Karpas-422 (cell line): ENCODE results near the gene LPP. TPM values are rescaled to one million over a fixed set of nuclear protein-coding genes. Genes with fewer than 3 reads are reported as not detected.

ENCODE experiments used
- DNase-seq: peaks from one replicate; pipeline ENCODE4 v3.0.0-alpha.2; 2015
- H2AFZ ChIP-seq: fragments of 200-600 bp; sonication (generic); 2 replicates; pipeline ENCODE4 v1.6.1; 2014; ENCODE audit warnings: antibody characterized with exemption, low read length, mixed read lengths
- H3K27ac ChIP-seq: fragments of 200-600 bp; sonication (generic); 2 replicates; pipeline ENCODE4 v1.5.1; 2014; ENCODE audit warnings: mild to moderate bottlenecking, low read length, moderate library complexity
- H3K27me3 ChIP-seq: fragments of 200-600 bp; sonication (generic); 2 replicates; pipeline ENCODE4 v1.6.1; 2014; ENCODE audit warnings: low read length, mixed read lengths
- H3K36me3 ChIP-seq: fragments of 200-600 bp; sonication (generic); 2 replicates; pipeline ENCODE4 v1.6.1; 2014; ENCODE audit warnings: low read length, mixed read lengths; ENCODE audit not compliant: insufficient read depth
- H3K4me1 ChIP-seq: fragments of 200-600 bp; sonication (generic); 2 replicates; pipeline ENCODE4 v1.6.1; 2014; ENCODE audit warnings: mild to moderate bottlenecking, low read length, mixed read lengths
- H3K4me2 ChIP-seq: fragments of 200-600 bp; sonication (generic); 2 replicates; pipeline ENCODE4 v1.6.1; 2014; ENCODE audit warnings: low read length, low read depth, mild to moderate bottlenecking; ENCODE audit not compliant: poor library complexity, severe bottlenecking
- H3K4me3 ChIP-seq: fragments of 200-600 bp; sonication (generic); 2 replicates; pipeline ENCODE4 v1.5.1; 2014; ENCODE audit warnings: mild to moderate bottlenecking, antibody characterized with exemption, low read length, mixed read lengths
- H3K79me2 ChIP-seq: fragments of 200-600 bp; sonication (generic); 2 replicates; pipeline ENCODE4 v1.6.1; 2014; ENCODE audit warnings: mild to moderate bottlenecking, low read length, mixed read lengths
- H3K9ac ChIP-seq: fragments of 200-600 bp; sonication (generic); 2 replicates; pipeline ENCODE4 v1.6.0; 2014; ENCODE audit warnings: low read length
- H3K9me2 ChIP-seq: fragments of 200-600 bp; sonication (generic), shearing (Covaris generic); replicated peaks from 2 replicates; pipeline ENCODE4 v1.6.0; 2014; ENCODE audit warnings: mild to moderate bottlenecking, low read length, moderate library complexity; ENCODE audit not compliant: insufficient read depth
- H3K9me3 ChIP-seq: fragments of 300-700, 200-600 bp; sonication (generic); 2 replicates; pipeline ENCODE4 v1.6.1; 2014; ENCODE audit warnings: low read length, mixed read lengths
- H4K20me1 ChIP-seq: fragments of 200-600 bp; sonication (generic); 2 replicates; pipeline ENCODE4 v1.6.1; 2014; ENCODE audit warnings: mild to moderate bottlenecking, antibody characterized with exemption, low read length, low read depth; ENCODE audit not compliant: insufficient read depth
- total RNA-seq: library from RNA; depleted of rRNA; stranded (reverse); fragments of >200 nt; shearing (Covaris generic); gene quantifications from 2 replicates; pipeline ENCODE4 v1.2.3, GENCODE V29; 2014; ENCODE audit warnings: low replicate concordance

LPP gene
- total RNA-seq, 1 experiment from 2014 or later = 88.5 TPM

DNA sequence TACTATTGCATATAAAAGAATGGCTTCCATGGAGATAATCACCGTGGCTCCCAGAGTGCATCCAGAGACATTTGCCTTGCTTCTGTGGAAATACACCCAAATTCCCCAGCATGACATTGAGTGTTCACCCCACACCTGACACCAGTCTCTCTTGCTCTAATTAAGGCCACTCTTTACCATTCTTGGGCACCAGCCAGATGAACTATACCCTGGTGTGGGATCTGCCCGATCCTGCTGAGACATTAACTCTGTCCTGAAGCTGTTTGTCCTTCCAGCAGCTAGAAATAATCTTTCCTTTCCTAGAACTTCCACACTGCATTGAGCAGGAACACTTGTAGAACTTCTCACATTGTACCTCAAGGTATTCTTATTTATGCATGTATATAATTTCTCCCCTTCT lies 105.2 kb downstream of the LPP start:
- Histone ChIP-seq H2AFZ (no peak overlapping the region), H3K27me3 (no peaks in the 10 kb centered on the region), H3K4me1 (peaks cover 14% of the 10 kb centered on the region), H3K9me2 (no peaks in the 10 kb centered on the region), H3K36me3 (no peaks in the 10 kb centered on the region; the same call in 1 of the 2 replicates), H4K20me1 (no peaks in the 10 kb centered on the region), H3K9me3 (no peaks in the 10 kb centered on the region), H3K4me3 (no peak overlapping the region), H3K4me2 (no peak overlapping the region), H3K79me2 (no peaks in the 10 kb centered on the region), H3K27ac (no peak overlapping the region), H3K9ac (no peak overlapping the region)
- DNase-seq = no peak

DNA sequence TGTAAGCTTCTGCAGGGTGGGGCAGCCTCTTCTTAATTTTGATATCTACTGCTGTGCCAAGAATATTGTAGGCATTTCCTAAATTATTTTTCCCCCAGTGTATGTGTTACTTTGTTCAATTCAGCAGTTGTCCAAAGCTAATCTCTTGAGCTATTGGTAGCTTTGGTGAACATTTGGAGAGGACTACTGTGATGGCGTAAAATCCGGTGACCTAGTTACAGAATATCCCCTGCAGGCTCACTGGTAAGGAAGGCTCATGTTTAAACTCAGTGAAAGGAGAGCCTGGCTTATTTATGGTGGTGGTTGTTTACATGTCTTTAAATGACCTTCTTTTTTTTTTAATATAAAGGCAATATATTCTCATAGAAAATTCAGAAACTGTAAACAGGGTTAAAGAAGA lies 105.6 kb downstream of the LPP start:
- H3K4me2 ChIP-seq = no peak overlapping the region
- H3K27me3 ChIP-seq = no peaks in the 10 kb centered on the region
- H3K9me2 ChIP-seq = no peaks in the 10 kb centered on the region
- no peaks in the 10 kb centered on the region; the same call in 1 of the 2 replicates for H3K36me3 ChIP-seq
- no peak overlapping the region for H2AFZ ChIP-seq
- no peak overlapping the region for H3K27ac ChIP-seq
- no peaks in the 10 kb centered on the region for H4K20me1 ChIP-seq
- H3K4me3 ChIP-seq = no peak overlapping the region
- DNase-seq = no peak
- no peak overlapping the region for H3K9ac ChIP-seq
- no peaks in the 10 kb centered on the region for H3K79me2 ChIP-seq
- H3K4me1 ChIP-seq = peaks cover 14% of the 10 kb centered on the region
- no peaks in the 10 kb centered on the region for H3K9me3 ChIP-seq

DNA sequence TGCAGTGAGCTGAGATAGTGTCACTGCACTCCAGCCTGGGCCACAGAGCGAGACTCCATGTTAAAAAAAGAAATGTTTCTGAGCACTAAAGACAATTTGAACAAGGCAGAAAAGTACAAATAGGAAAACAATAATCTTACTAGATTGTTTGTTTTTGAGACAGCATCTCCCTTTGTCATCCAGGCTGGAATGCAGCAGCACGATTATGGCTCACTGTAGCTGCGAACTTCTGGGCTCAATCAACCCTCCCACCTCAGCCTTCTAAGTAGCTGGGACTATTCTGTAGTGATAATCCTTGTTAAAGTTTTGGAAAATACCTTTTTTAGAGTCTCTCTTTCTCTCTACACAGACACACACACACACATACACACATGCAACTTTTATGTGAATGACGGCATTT lies 107.1 kb downstream of the LPP start:
- Histone ChIP-seq H3K9me2 (no peaks in the 10 kb centered on the region), H2AFZ (no peak overlapping the region), H3K4me2 (no peak overlapping the region), H3K4me1 (peaks cover 22% of the 10 kb centered on the region), H4K20me1 (no peaks in the 10 kb centered on the region), H3K36me3 (no peaks in the 10 kb centered on the region; the same call in 1 of the 2 replicates), H3K27ac (no peak overlapping the region), H3K79me2 (no peaks in the 10 kb centered on the region), H3K27me3 (no peaks in the 10 kb centered on the region), H3K4me3 (no peak overlapping the region), H3K9me3 (no peaks in the 10 kb centered on the region), H3K9ac (no peak overlapping the region)
- no peak for DNase-seq

DNA sequence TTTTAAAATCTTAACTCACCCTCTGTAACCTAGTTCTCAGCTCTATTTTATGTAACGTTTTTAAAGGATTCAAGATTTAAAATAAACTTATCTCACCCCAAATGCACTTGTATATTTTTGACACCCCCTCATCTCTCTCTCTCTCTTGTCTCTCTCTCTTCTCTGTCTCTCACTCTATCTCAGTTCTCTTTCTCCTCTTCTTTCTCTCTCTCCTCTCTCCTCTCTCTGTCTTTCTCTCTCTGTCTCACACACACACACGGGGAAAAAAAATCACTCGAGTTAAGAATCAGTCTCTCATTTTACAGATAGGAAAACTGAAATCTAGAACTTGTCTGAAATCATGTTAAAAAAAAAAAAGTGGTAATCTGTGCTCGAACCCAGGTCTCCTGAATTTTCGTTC lies 108.5 kb downstream of the LPP start:
- H3K4me3 ChIP-seq = no peak overlapping the region
- H3K27me3 ChIP-seq = no peaks in the 10 kb centered on the region
- no peak overlapping the region for H2AFZ ChIP-seq
- H3K36me3 ChIP-seq = no peaks in the 10 kb centered on the region; the same call in 1 of the 2 replicates
- no peaks in the 10 kb centered on the region for H4K20me1 ChIP-seq
- H3K9me2 ChIP-seq = no peaks in the 10 kb centered on the region
- peaks cover 13% of the 10 kb centered on the region for H3K4me1 ChIP-seq
- H3K79me2 ChIP-seq = no peaks in the 10 kb centered on the region
- no peak for DNase-seq
- no peak overlapping the region for H3K9ac ChIP-seq
- H3K27ac ChIP-seq = no peak overlapping the region
- H3K4me2 ChIP-seq = no peak overlapping the region
- H3K9me3 ChIP-seq = no peaks in the 10 kb centered on the region

DNA sequence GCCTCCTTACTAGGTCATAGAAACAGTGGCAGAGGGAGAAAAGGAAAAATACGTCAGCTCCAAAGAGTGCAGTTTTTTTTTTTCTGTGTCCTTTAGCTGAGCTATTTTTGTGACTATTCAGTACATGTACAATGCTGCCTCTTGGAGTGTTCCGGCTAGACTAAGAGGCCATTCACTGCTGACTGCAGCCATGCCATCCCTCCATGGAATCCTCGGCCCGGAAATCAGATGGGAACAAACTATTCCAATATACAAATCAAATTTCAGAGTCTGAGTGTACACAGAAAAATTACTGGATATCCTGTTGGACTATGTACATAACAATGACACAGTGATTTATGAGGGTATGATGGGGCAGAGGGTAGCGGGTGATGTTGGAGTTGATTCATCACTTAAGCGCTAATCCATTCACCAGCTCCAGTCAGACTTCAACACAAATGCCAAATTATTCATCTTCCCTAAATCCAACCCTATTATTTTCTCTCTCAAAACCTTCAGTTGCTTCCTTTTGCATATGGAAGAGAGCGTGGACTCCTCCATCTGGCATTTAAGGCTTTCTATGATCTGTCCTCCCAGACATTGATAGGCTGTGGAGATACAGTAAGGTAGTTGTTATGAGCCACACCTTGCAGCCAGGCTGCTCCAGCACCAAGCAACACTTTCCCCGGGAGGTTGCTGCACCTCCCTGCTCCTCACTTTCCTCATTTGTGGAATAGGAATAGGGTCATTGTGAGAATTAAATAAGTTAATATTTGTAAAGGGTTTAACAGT lies 109.1 kb downstream of the LPP start:
- Histone ChIP-seq H2AFZ (no peak overlapping the region), H3K9me3 (no peaks in the 10 kb centered on the region), H3K36me3 (no peaks in the 10 kb centered on the region; the same call in 1 of the 2 replicates), H3K9ac (no peak overlapping the region), H3K4me2 (no peak overlapping the region), H3K79me2 (no peaks in the 10 kb centered on the region), H3K27ac (no peak overlapping the region), H3K27me3 (no peaks in the 10 kb centered on the region), H4K20me1 (no peaks in the 10 kb centered on the region), H3K4me3 (no peak overlapping the region), H3K9me2 (no peaks in the 10 kb centered on the region), H3K4me1 (peaks cover 8% of the 10 kb centered on the region)
- DNase-seq = no peak

DNA sequence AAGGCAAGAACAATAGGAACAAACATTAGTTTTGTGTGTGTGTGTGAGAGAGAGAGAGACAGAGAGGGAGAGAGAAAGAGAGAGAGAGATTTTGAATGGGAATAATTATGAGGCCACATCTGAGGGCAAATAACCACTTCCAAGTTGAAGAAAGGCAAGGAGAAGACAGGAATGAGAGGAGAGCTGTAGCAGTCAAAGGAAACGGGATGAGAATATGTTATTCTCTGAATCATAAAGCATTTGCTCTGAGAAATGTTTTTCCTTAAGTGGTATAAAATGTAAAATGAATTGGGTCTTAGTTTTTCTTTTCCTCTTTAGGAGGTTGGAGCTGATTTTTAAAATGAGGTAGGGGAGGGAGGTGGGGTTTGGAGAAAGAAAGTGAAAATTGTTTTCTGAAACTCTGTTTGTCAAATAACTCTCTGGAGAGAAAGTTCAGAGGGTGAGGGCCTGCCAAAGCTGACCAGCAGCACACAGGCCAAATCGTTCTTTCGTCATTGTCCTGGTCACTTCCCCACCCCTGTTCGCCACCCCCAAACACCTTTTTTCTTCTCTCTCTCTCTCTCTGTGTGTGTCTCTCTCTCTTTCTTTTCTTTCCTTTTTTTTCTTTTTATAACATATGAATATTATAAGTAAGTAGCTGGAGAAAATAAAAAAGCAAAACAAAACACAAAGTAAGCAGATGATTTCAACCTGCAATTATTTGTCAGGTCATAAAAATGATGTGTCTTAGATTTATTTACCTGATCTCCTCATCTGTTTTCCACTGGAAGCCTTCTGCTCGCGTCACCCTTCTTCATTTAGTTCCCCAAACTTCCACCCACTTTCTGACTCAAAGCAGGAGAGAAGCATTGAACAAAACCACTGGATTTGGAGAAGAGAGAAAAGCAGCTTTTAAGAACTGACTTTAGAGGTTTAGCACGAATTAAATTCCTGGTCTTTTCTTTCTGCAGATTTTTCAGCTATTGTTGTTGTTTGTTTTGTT lies 110.6 kb downstream of the LPP start:
- Histone ChIP-seq H3K4me3 (no peak overlapping the region), H3K4me2 (no peak overlapping the region), H3K79me2 (no peaks in the 10 kb centered on the region), H4K20me1 (no peaks in the 10 kb centered on the region), H2AFZ (no peak overlapping the region), H3K9me2 (no peaks in the 10 kb centered on the region), H3K27ac (no peak overlapping the region), H3K9me3 (no peaks in the 10 kb centered on the region), H3K4me1 (peaks cover 8% of the 10 kb centered on the region), H3K27me3 (no peaks in the 10 kb centered on the region), H3K9ac (no peak overlapping the region), H3K36me3 (no peaks in the 10 kb centered on the region)
- no peak for DNase-seq

DNA sequence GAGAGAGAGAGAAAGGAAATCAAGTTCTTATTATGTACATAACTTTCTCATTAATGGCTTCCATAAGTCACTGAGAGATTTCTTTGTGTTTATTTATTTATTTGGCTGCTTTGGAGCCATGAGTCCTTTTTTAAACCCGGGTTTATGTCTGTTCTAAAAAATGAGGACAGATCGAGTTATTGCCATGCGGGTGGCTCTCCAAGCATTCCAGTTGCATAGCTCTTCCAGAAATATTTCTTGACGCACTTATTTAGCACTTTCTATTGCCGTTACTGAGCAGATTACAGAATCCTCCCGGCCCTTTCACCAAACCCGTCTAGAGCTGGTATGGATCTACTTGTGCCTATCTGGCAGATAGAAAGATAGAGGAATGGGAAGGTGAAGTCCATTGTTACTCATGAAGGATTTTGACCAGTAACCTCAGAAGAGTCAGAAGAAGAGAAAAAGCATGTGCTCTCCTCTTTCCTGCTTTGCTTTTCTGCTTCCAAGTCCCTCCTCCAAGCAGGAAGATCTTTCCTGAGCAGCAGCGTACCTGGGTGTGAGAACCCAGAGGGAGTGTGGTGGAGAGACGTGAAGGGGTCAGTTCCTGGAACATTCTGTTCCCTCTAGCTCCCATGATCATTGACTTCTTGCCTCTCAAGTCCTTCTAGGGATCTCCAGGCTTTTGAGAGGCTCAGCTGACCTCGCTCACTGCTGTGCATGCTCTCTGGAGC lies 112.8 kb downstream of the LPP start:
- H4K20me1 ChIP-seq = no peaks in the 10 kb centered on the region
- no peak overlapping the region for H3K4me3 ChIP-seq
- DNase-seq = no peak
- no peak overlapping the region for H3K27ac ChIP-seq
- no peaks in the 10 kb centered on the region for H3K9me3 ChIP-seq
- no peaks in the 10 kb centered on the region for H3K79me2 ChIP-seq
- no peaks in the 10 kb centered on the region for H3K27me3 ChIP-seq
- no peak overlapping the region for H3K9ac ChIP-seq
- H2AFZ ChIP-seq = no peak overlapping the region
- no peaks in the 10 kb centered on the region for H3K36me3 ChIP-seq
- peaks cover 29% of the 10 kb centered on the region for H3K4me1 ChIP-seq
- no peaks in the 10 kb centered on the region for H3K9me2 ChIP-seq
- no peak overlapping the region for H3K4me2 ChIP-seq
